GM18909 (cell line): Measurements from ENCODE around the gene SURF4.
"Not testable (repeated sequence)": the region's sequence is repeated elsewhere in the genome, so short reads cannot be mapped to it uniquely, and the experiment has no call there.

ENCODE experiments used
- ATAC-seq: cut with Tn5 transposase; IDR thresholded peaks from one replicate; pipeline ENCODE4 v1.9.1; 2021; ENCODE audit warnings: mild to moderate bottlenecking; ENCODE audit not compliant: unreplicated experiment, poor library complexity

The SURF4 gene

GRCh38 chr9:133341369-133342068 lies 34.3 kb downstream of the SURF4 start:
- no peak for ATAC-seq

GRCh38 chr9:133340916-133341315 lies 34.9 kb downstream of the SURF4 start:
- ATAC-seq, result no peak

- ATAC-seq, result no peak
Observed at GRCh38 chr9:133340256-133340655, 35.6 kb downstream of the SURF4 start.

- ATAC-seq, result no peak
Observed at GRCh38 chr9:133339641-133340040, 36.2 kb downstream of the SURF4 start.

- peak; percentile 82 for ATAC-seq
Observed at GRCh38 chr9:133335924-133336811, 39.7 kb downstream of the SURF4 start, which contains the start of gene SURF6. TSS of gene SURF6 (minus strand) at chr9:133336188. CDS start at chr9:133336132, 56 bp downstream.

- not testable (repeated sequence) for ATAC-seq
Observed at GRCh38 chr9:133334888-133335287, 41.0 kb downstream of the SURF4 start.

GRCh38 chr9:133334161-133334560 lies 41.7 kb downstream of the SURF4 start:
- ATAC-seq, result no peak

GRCh38 chr9:133333566-133333965 lies 42.3 kb downstream of the SURF4 start:
- ATAC-seq, result no peak

- no peak for ATAC-seq
Observed at GRCh38 chr9:133333011-133333410, 42.8 kb downstream of the SURF4 start.

GRCh38 chr9:133332381-133332730 lies 43.5 kb downstream of the SURF4 start:
- no peak for ATAC-seq

- no peak for ATAC-seq
Observed at GRCh38 chr9:133331641-133332380, 44.0 kb downstream of the SURF4 start.

GRCh38 chr9:133331221-133331620 lies 44.6 kb downstream of the SURF4 start:
- no peak for ATAC-seq

GRCh38 chr9:133329306-133330156 lies 46.3 kb downstream of the SURF4 start:
- not testable (repeated sequence) for ATAC-seq

GRCh38 chr9:133327834-133328484 lies 47.9 kb downstream of the SURF4 start:
- no peak for ATAC-seq

- not testable (repeated sequence) for ATAC-seq
Observed at GRCh38 chr9:133327021-133327420, 48.8 kb downstream of the SURF4 start.

- ATAC-seq, result no peak
Observed at GRCh38 chr9:133323991-133324703, 51.7 kb downstream of the SURF4 start.

GRCh38 chr9:133323211-133323610 lies 52.6 kb downstream of the SURF4 start:
- ATAC-seq, result no peak

GRCh38 chr9:133322701-133323100 lies 53.2 kb downstream of the SURF4 start:
- ATAC-seq, result no peak
